K562 (cell line): Measurements from ENCODE around the gene PIANP. TPM values are rescaled to one million over a fixed set of nuclear protein-coding genes. Genes with fewer than 3 reads are reported as not detected.

Source experiments
- CHD2 ChIP-seq: IDR thresholded peaks from 2 replicates; pipeline ENCODE4 v1.6.1; 2011; ENCODE audit warnings: low read depth, low read length
- DACH1 ChIP-seq: fragments of 450-650 bp; IDR thresholded peaks from 2 replicates; pipeline ENCODE4 v1.6.1; 2018; ENCODE audit not compliant: partially characterized antibody
- HDAC3 ChIP-seq: fragments of 450-650 bp; IDR thresholded peaks from 2 replicates; pipeline ENCODE4 v1.6.1; 2018; ENCODE audit warnings: borderline replicate concordance, mild to moderate bottlenecking, moderate library complexity; ENCODE audit not compliant: partially characterized antibody
- NFE2L1 ChIP-seq: fragments of 450-650 bp; IDR thresholded peaks from 2 replicates; pipeline ENCODE4 v1.6.1; 2016; ENCODE audit warnings: missing genetic modification characterization, low read depth, mild to moderate bottlenecking, missing compliant biosample characterization, moderate library complexity, borderline replicate concordance
- RAD51 ChIP-seq: fragments of 450-650 bp; IDR thresholded peaks from 2 replicates; pipeline ENCODE4 v1.7.1; 2016; ENCODE audit warnings: low read depth, mild to moderate bottlenecking, borderline replicate concordance
- RUNX1 ChIP-seq: sonication (generic); IDR thresholded peaks from 2 replicates; pipeline ENCODE4 v1.6.1; 2016; ENCODE audit warnings: antibody characterized with exemption, low read depth
- SPI1 ChIP-seq: IDR thresholded peaks from 2 replicates; pipeline ENCODE4 v1.6.1; 2011; ENCODE audit warnings: low read depth, low read length, control low read depth, borderline replicate concordance
- ZFX ChIP-seq: sonication (generic); formaldehyde crosslinking; IDR thresholded peaks from 2 replicates; pipeline ENCODE4 v1.8.0; 2022; ENCODE audit warnings: mild to moderate bottlenecking, missing genetic modification reagents, moderate library complexity
- ZNF197 ChIP-seq: fragments of 200-800 bp; sonication (Bioruptor generic); IDR thresholded peaks from 2 replicates; pipeline ENCODE4 v1.6.1; 2016; ENCODE audit warnings: low read depth, missing genetic modification characterization, missing compliant biosample characterization
- ZNF766 ChIP-seq: fragments of 200-800 bp; sonication (Bioruptor generic); conservative IDR thresholded peaks from 2 replicates; pipeline ENCODE4 v1.6.1; 2016; ENCODE audit warnings: missing genetic modification characterization, missing compliant biosample characterization
- ZNF830 ChIP-seq: fragments of 250-450 bp; sonication (Bioruptor Pico); IDR thresholded peaks from 2 replicates; pipeline ENCODE4 v1.5.0; 2021; ENCODE audit warnings: mild to moderate bottlenecking
- polyA plus RNA-seq, 8 experiments: library from polyadenylated mRNA; depleted of rRNA in 4 of 8; stranded (reverse) in 5 of 8; unstranded in 3 of 8; fragments of >200 nt; fragmentation: Nextera tagmentation in 2 of 8; fragmentation: Illumina TruSeq in 1 of 8; extraction: Ambion mirVana in 2 of 8; extraction: Trizol in 1 of 8; gene quantifications; 2 replicates each; pipeline versions ENCODE4 v1.2.1 to v1.2.3, GENCODE V29; 2011 to 2014; ENCODE audit warnings: inconsistent platforms in 1 of 8, missing spikeins in 1 of 8
- total RNA-seq, 7 experiments: library from RNA; depleted of rRNA in 6 of 7; stranded (reverse); fragments of >200 nt in 6 of 7; fragmentation: Illumina TruSeq in 2 of 7; extraction: Trizol in 2 of 7; gene quantifications; 2 replicates each; pipeline versions ENCODE4 v1.2.1 to v1.2.3, GENCODE V29; 2011 to 2021; ENCODE audit warnings: low replicate concordance in 1 of 7
- TF ChIP-seq, protein P1 (sequence below), 2 experiments: fragments of 450-650 bp; IDR thresholded peaks; 2 replicates each; pipeline ENCODE4 v1.6.1; 2016; ENCODE audit warnings: mild to moderate bottlenecking in 2 of 2, borderline replicate concordance in 1 of 2, low read depth in 1 of 2, moderate library complexity in 1 of 2

Gene PIANP
- total and polyA plus RNA-seq, 9 of the 15 experiments (the other 6 are each of a cell fraction or from before 2014, with no cell fraction given) = 0.07 TPM; not detected in 8

DNA sequence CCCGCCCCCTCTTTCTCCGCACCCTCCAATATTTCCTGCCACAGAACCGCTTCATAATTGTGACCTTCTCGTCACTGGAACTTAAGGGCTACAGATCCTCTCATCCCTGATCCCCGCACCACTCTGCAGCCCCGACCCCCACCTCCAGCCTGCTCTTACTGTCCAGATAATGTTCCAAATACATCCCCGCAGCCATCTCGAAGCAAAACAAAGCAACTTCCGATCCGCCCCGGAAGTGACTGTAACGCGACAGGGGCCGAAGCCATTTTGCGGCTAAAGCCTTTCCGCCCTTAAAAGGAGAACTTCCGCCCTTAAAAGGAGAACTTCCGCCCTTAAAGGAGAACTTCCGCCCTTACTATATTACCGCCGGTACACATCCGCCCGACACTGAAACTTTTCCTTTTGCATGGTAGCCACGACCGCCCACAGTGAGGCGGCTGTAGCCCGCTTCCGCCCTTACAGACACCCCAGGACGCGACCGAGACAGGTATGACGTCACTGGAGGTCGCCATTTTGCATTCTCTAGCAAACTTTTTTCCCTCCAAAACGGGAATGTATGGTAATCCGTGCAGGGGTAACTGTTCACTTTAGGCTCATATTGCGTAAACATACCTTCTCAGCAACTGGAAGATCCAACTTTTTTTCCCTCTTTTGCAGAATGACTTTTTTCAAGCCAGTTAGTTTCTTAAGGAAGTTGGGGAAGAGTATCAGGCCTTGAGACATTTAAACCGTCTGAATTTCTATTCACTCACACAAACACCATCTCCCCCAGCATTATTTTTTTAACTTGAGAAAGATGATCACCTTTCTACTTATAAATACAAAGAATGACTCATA is 37.5 kb downstream of the PIANP start, which contains the start of gene ING4 (continued):
- TF ChIP-seq, protein P1, sequence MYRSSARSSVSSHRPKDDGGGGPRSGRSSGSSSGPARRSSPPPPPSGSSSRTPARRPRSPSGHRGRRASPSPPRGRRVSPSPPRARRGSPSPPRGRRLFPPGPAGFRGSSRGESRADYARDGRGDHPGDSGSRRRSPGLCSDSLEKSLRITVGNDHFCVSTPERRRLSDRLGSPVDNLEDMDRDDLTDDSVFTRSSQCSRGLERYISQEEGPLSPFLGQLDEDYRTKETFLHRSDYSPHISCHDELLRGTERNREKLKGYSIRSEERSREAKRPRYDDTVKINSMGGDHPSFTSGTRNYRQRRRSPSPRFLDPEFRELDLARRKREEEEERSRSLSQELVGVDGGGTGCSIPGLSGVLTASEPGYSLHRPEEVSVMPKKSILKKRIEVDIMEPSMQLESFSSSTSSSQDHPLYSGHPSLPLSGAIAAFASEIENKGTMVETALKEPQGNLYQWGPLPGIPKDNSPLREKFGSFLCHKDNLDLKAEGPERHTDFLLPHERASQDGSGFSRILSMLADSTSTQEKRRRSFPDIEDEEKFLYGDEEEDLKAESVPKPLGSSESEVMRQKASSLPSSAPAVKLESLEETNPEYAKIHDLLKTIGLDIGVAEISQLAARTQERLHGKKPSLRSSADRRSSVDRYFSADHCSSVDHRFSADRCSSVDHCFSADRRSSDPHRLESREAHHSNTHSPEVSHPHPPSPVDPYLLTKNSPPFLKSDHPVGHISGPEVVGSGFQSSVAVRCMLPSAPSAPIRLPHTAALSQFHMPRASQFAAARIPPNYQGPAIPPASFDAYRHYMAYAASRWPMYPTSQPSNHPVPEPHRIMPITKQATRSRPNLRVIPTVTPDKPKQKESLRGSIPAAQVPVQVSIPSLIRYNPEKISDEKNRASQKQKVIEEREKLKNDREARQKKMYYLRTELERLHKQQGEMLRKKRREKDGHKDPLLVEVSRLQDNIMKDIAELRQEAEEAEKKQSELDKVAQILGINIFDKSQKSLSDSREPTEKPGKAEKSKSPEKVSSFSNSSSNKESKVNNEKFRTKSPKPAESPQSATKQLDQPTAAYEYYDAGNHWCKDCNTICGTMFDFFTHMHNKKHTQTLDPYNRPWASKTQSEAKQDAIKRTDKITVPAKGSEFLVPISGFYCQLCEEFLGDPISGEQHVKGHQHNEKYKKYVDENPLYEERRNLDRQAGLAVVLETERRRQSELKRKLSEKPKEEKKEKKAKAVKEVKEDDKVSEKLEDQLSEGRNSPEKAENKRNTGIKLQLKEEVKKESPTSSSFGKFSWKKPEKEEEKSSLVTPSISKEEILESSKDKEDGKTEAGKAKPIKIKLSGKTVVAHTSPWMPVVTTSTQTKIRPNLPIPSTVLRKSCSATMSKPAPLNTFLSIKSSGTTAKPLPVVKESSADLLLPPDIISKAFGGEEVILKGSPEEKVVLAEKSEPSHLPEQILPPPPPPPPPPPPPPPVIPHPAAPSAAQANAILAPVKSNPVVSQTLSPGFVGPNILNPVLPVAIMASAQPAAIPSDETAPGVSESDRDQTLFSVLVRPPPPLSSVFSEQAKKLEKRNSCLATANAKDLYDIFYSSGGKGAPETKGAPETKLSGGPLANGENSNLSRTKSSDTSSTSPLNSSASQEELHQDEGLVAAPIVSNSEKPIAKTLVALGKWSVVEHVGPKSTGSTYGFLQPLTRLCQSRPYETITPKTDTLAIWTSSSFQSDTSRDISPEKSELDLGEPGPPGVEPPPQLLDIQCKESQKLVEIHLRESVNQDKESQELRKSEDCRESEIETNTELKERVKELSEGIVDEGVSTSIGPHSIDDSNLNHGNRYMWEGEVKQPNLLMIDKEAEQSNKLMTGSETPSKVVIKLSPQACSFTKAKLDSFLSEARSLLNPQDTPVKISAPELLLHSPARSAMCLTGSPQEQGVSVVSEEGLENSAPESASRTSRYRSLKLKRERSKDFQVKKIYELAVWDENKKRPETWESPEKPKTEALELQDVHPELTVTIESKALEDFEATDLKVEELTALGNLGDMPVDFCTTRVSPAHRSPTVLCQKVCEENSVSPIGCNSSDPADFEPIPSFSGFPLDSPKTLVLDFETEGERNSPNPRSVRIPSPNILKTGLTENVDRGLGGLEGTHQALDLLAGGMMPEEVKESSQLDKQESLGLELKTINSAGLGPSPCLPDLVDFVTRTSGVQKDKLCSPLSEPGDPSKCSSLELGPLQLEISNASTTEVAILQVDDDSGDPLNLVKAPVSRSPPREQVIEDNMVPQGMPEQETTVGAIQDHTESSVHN (IDR thresholded peaks at IDR 0.05; ENCODE audit: borderline replicate concordance in 1 of 2, low read depth in 1 of 2) = peak in 1 of 2 experiments; percentile 56; a peak in 1 of 4 replicates
- no peak for TF ChIP-seq NFE2L1 (tag)
- no peak for TF ChIP-seq DACH1
- TF ChIP-seq ZNF197 (CRISPR knock-in tag) = peak; percentile 65; the same call in 1 of the 2 replicates
- no peak for TF ChIP-seq RAD51
- no peak for TF ChIP-seq RUNX1
- peak; percentile 90 for TF ChIP-seq ZNF766 (CRISPR knock-in tag)
- TF ChIP-seq HDAC3 = peak; percentile 28
- peak; percentile 54; the same call in 1 of the 2 replicates for TF ChIP-seq SPI1
- peak; percentile 60; the same call in 1 of the 2 replicates for TF ChIP-seq ZFX
- TF ChIP-seq CHD2 = peak; percentile 30; the same call in 1 of the 2 replicates
- no peak for TF ChIP-seq ZNF830 (CRISPR knock-in tag)
